Tibial nerve (tissue), 4 donors: Measurements from ENCODE around the gene KIAA1210. TPM values are rescaled to one million over a fixed set of nuclear protein-coding genes. Genes with fewer than 3 reads are reported as not detected.

ENCODE experiments used
- DNase-seq, 2 donors: peaks; one replicate each; pipeline ENCODE4 v3.0.0-alpha.2; 2019; ENCODE audit warnings: low spot score in 2 of 2
- H3K27ac ChIP-seq, 4 donors: fragments of 200-600 bp; sonication (generic) in 3 of 4; one replicate each; pipeline ENCODE4 v1.5.1; 2017 to 2019; ENCODE audit warnings: mild to moderate bottlenecking in 1 of 4
- H3K27me3 ChIP-seq, 2 donors: fragments of 200-600 bp; sonication (generic) in 1 of 2; one replicate each; pipeline versions ENCODE4 v1.5.1 to v1.6.0; 2017 to 2019
- H3K36me3 ChIP-seq, 3 donors: fragments of 200-600 bp; sonication (generic); one replicate each; pipeline ENCODE4 v1.5.1; 2018 to 2019
- H3K4me1 ChIP-seq, 4 donors: fragments of 200-600 bp; sonication (generic) in 3 of 4; one replicate each; pipeline ENCODE4 v1.5.1; 2017 to 2019
- H3K4me3 ChIP-seq, 4 donors: fragments of 200-600 bp; sonication (generic) in 3 of 4; one replicate each; pipeline ENCODE4 v1.5.1; 2017 to 2019; ENCODE audit warnings: mild to moderate bottlenecking in 1 of 4, moderate library complexity in 1 of 4
- H3K9me3 ChIP-seq, 4 donors: fragments of 200-600 bp; sonication (generic) in 3 of 4; one replicate each; pipeline ENCODE4 v1.5.1; 2017 to 2019
- EP300 ChIP-seq, 2 donors: sonication (generic); formaldehyde crosslinking; IDR thresholded peaks; one replicate each; pipeline ENCODE4 v1.6.1; 2017; ENCODE audit warnings: antibody characterized with exemption in 2 of 2, mild to moderate bottlenecking in 1 of 2
- POLR2A ChIP-seq, 2 donors: fragments of 450-650 bp; IDR thresholded peaks; one replicate each; pipeline ENCODE4 v1.6.1; 2017; ENCODE audit warnings: antibody characterized with exemption in 2 of 2, mild to moderate bottlenecking in 2 of 2, moderate library complexity in 2 of 2
- WGBS, 2 donors: methylation state at CpG; one replicate each; pipeline ENCODE4 v1.1.5; 2018; 5-methylcytosine and 5-hydroxymethylcytosine counted together
- total RNA-seq, 4 donors: library from RNA; depleted of rRNA; stranded (reverse); fragments of >200 nt; gene quantifications; one replicate each; pipeline ENCODE4 v1.1.0, GENCODE V29; 2016
- TF ChIP-seq, protein P1 (sequence below), 5 experiments: fragments of 200-600 bp in 3 of 5; fragments of 450-650 bp in 2 of 5; sonication (generic) in 3 of 5; IDR thresholded peaks; one replicate each; pipeline ENCODE4 v1.5.1; 2016 to 2019; ENCODE audit warnings: antibody characterized with exemption in 5 of 5, mild to moderate bottlenecking in 3 of 5, moderate library complexity in 2 of 5

KIAA1210 gene
- total RNA-seq, 4 donors from 2014 or later, result not detected

- Histone ChIP-seq H3K4me1 (no peaks in the 10 kb centered on the region), H3K27ac (no peak overlapping the region), H3K36me3 (no peaks in the 10 kb centered on the region), H3K4me3 (no peak overlapping the region), H3K9me3 (no peaks in the 10 kb centered on the region), H3K27me3 (peaks cover 0 to 10% of the 10 kb centered on the region in 2 donors)
- WGBS, 2 donors, result 100% methylated on average over 1 of the region's 1 CpG
- DNase-seq, result no peak
- TF ChIP-seq EP300 (IDR thresholded peaks at IDR 0.05) (no peak), POLR2A (IDR thresholded peaks at IDR 0.05) (no peak)
- TF ChIP-seq, protein P1, sequence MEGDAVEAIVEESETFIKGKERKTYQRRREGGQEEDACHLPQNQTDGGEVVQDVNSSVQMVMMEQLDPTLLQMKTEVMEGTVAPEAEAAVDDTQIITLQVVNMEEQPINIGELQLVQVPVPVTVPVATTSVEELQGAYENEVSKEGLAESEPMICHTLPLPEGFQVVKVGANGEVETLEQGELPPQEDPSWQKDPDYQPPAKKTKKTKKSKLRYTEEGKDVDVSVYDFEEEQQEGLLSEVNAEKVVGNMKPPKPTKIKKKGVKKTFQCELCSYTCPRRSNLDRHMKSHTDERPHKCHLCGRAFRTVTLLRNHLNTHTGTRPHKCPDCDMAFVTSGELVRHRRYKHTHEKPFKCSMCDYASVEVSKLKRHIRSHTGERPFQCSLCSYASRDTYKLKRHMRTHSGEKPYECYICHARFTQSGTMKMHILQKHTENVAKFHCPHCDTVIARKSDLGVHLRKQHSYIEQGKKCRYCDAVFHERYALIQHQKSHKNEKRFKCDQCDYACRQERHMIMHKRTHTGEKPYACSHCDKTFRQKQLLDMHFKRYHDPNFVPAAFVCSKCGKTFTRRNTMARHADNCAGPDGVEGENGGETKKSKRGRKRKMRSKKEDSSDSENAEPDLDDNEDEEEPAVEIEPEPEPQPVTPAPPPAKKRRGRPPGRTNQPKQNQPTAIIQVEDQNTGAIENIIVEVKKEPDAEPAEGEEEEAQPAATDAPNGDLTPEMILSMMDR (IDR thresholded peaks at IDR 0.05), result no peak
These were observed 28.6 kb upstream of the KIAA1210 start for GRCh38 chrX:119156241-119156640.

- Histone ChIP-seq H3K4me1 (no peaks in the 10 kb centered on the region), H3K9me3 (no peaks in the 10 kb centered on the region), H3K27ac (no peak overlapping the region), H3K27me3 (peaks cover 0 to 14% of the 10 kb centered on the region in 2 donors), H3K36me3 (no peaks in the 10 kb centered on the region), H3K4me3 (no peak overlapping the region)
- TF ChIP-seq, protein P1 (IDR thresholded peaks at IDR 0.05), result no peak
- no peak for TF ChIP-seq POLR2A (IDR thresholded peaks at IDR 0.05)
- no peak for TF ChIP-seq EP300 (IDR thresholded peaks at IDR 0.05)
- no peak for DNase-seq
- 60 to 68% methylated on average over 6 of the region's 6 CpGs for WGBS, 2 donors
These were observed 27.9 kb upstream of the KIAA1210 start for GRCh38 chrX:119155416-119156035.

DNA sequence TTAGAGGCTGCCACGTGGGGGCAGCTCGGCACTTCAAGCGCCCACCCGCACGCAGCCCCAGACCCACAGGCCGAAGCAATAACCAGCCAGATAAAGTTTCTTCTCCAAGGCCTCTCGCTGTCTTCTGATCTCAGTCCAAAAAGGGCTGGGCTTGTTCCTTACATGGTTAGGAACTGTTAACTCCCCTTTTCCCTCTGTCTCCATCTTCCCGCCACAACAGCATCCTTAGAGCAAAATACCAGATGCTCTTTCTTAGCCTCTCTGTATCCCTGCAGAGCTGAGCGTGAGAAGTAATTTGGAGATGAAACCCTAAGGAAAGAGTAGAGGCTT lies 23.4 kb upstream of the KIAA1210 start:
- DNase-seq, result no peak
- Histone ChIP-seq H3K4me1 (no peaks in the 10 kb centered on the region), H3K27ac (no peak overlapping the region), H3K27me3 (peaks cover 0 to 14% of the 10 kb centered on the region in 2 donors), H3K9me3 (no peaks in the 10 kb centered on the region), H3K36me3 (no peaks in the 10 kb centered on the region), H3K4me3 (no peak overlapping the region)
- WGBS, 2 donors, result 27 to 53% methylated on average over 8 to 9 of the region's 9 CpGs
- no peak for TF ChIP-seq POLR2A (IDR thresholded peaks at IDR 0.05)
- TF ChIP-seq EP300 (IDR thresholded peaks at IDR 0.05), result no peak
- TF ChIP-seq, protein P1 (IDR thresholded peaks at IDR 0.05), result no peak

DNA sequence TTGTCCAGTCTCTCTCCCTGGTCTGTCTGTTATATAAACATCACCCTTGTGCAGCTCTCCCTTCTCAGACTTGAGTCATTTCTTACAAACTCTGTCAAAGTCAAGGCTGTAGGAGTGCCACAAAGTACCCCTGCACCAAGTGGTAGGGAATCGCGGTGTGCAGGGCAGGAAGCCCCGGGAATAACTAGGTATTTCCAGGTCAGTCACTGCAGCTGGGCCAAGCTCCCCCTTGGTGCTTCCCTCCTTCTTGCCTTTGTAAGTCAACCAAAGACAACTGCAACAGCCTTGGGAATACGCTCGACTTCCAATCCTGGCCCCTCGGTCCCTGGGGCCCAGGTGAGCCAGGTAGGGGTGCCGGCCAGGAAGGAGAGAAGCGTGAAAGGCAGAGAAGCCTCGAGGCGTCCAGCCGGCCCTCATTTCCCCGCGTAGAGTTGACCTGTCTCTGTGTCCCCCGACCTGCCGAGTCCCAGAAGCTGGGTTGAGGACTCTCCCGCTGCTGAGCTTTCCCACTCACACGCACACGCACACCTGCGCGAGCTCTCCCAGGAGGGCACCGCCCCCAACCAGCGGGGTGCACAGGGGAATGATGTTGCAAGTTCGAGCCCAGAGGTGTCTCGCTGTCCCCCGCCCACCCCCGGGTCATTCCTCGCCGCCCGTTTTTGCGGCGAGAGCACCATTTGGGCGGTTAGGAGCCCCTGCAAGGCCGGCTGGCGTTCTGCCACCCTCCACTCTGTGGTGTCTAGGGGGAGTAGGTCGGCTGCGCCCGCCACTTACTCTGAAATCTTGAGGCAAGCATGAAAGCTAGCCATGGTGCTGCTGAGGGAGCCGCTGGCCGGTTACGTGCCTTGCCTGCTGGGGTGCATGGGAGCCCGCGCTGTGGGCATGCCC lies 22.8 kb upstream of the KIAA1210 start:
- WGBS, 2 donors, result 68 to 74% methylated on average over 3 to 41 of the region's 42 CpGs
- Histone ChIP-seq H3K36me3 (no peaks in the 10 kb centered on the region), H3K27ac (no peak overlapping the region), H3K27me3 (peaks cover 0 to 13% of the 10 kb centered on the region in 2 donors), H3K9me3 (no peaks in the 10 kb centered on the region), H3K4me3 (no peak overlapping the region), H3K4me1 (no peaks in the 10 kb centered on the region)
- TF ChIP-seq, protein P1 (IDR thresholded peaks at IDR 0.05), result no peak
- TF ChIP-seq EP300 (IDR thresholded peaks at IDR 0.05), result no peak
- TF ChIP-seq POLR2A (IDR thresholded peaks at IDR 0.05), result no peak
- no peak for DNase-seq

- WGBS, 2 donors, result 75 to 88% methylated on average over 4 of the region's 4 CpGs
- no peak overlapping the region for H3K27ac ChIP-seq
- no peak overlapping the region for H3K4me3 ChIP-seq
These were observed 19.9 kb upstream of the KIAA1210 start for GRCh38 chrX:119147486-119147885.

More at GRCh38 chrX:119147486-119147885, 19.9 kb upstream of the KIAA1210 start:
- TF ChIP-seq, protein P1 (IDR thresholded peaks at IDR 0.05), result no peak
- no peak for TF ChIP-seq POLR2A (IDR thresholded peaks at IDR 0.05)
- no peak for TF ChIP-seq EP300 (IDR thresholded peaks at IDR 0.05)
- Histone ChIP-seq H3K9me3 (no peaks in the 10 kb centered on the region), H3K36me3 (no peaks in the 10 kb centered on the region), H3K27me3 (peaks cover 0 to 8% of the 10 kb centered on the region in 2 donors), H3K4me1 (no peaks in the 10 kb centered on the region)
- no peak for DNase-seq
